Gastrocnemius medialis (tissue), 4 donors: ENCODE data around the gene GAB1. TPM values are rescaled to one million over a fixed set of nuclear protein-coding genes. Genes with fewer than 3 reads are reported as not detected.

Source experiments
- ATAC-seq, 2 donors: fragments of 150-250 bp; one replicate each; pipeline ENCODE4 v1.9.1; 2016
- DNase-seq, 2 donors: peaks; one replicate each; pipeline ENCODE4 v3.0.0-alpha.2; 2019
- H3K27ac ChIP-seq, 4 donors: fragments of 200-600 bp; sonication (generic); 1 replicate in 1 of 4; 2 replicates in 3 of 4; pipeline ENCODE4 v1.5.1; 2016 to 2018; ENCODE audit warnings: mild to moderate bottlenecking in 2 of 4, moderate library complexity in 1 of 4
- H3K27me3 ChIP-seq, 3 donors: fragments of 200-600 bp; sonication (generic) in 2 of 3; 1 replicate in 1 of 3; 2 replicates in 2 of 3; pipeline versions ENCODE4 v1.5.1 to v1.6.0; 2016 to 2019; ENCODE audit warnings: mild to moderate bottlenecking in 1 of 3, moderate library complexity in 1 of 3
- H3K36me3 ChIP-seq, 2 donors: fragments of 200-600 bp; sonication (generic) in 1 of 2; one replicate each; pipeline ENCODE4 v1.5.1; 2017 to 2018
- H3K4me1 ChIP-seq, 2 donors: fragments of 200-600 bp; sonication (generic) in 1 of 2; one replicate each; pipeline ENCODE4 v1.5.1; 2016 to 2017; ENCODE audit warnings: mild to moderate bottlenecking in 2 of 2
- H3K4me3 ChIP-seq, 4 donors: fragments of 200-600 bp; sonication (generic) in 3 of 4; 1 replicate in 1 of 4; 2 replicates in 3 of 4; pipeline ENCODE4 v1.5.1; 2016 to 2019; ENCODE audit warnings: mild to moderate bottlenecking in 2 of 4
- H3K9me3 ChIP-seq, 3 donors: fragments of 200-600 bp; sonication (generic) in 2 of 3; 1 replicate in 1 of 3; 2 replicates in 2 of 3; pipeline ENCODE4 v1.5.1; 2016 to 2019
- CTCF ChIP-seq, 5 experiments: fragments of 450-650 bp in 3 of 5; fragments of 200-600 bp in 2 of 5; sonication (generic) in 2 of 5; IDR thresholded peaks in 4 of 5; conservative IDR thresholded peaks in 1 of 5; 1 replicate in 4 of 5; 2 replicates in 1 of 5; pipeline ENCODE4 v1.5.1; 2016 to 2019; ENCODE audit warnings: antibody characterized with exemption in 5 of 5, mild to moderate bottlenecking in 3 of 5, moderate library complexity in 3 of 5
- POLR2A ChIP-seq, 2 donors: fragments of 450-650 bp; IDR thresholded peaks; one replicate each; pipeline ENCODE4 v1.6.1; 2017; ENCODE audit warnings: antibody characterized with exemption in 2 of 2, mild to moderate bottlenecking in 2 of 2, moderate library complexity in 2 of 2
- in situ Hi-C, 4 donors: fragments of 200-750 bp; cut with MboI; loops; one replicate each; pipeline versions ENCODE4 v1.15.0 to v1.8.0; 2017; ENCODE audit warnings: low sequenced_read_pairs in 4 of 4
- intact Hi-C: fragments of 100-400 bp; cut with DNase I; formaldehyde crosslinking; loops from one replicate; pipeline ENCODE4 v1.15.1; 2023; ENCODE audit warnings: low total_unique reads
- total RNA-seq, 4 donors: library from RNA; depleted of rRNA; stranded (reverse); fragments of >200 nt; gene quantifications; one replicate each; pipeline versions ENCODE4 v1.1.0 to v1.2.3, GENCODE V29; 2016

GAB1 gene
- total RNA-seq, 4 donors from 2014 or later, result 11.4 to 27.9 (median 26.6) TPM

- peak overlapping the region; percentile 24 to 68 (median 42) for H3K27ac ChIP-seq
- in situ Hi-C loops, result no loop called here
- H3K4me1 ChIP-seq, result peaks cover 90 to 91% of the 10 kb centered on the region in 2 donors
Measured at GRCh38 chr4:143358923-143359643, 22.4 kb downstream of the GAB1 start.

GRCh38 chr4:143359644-143360193 is 23.0 kb downstream of the GAB1 start:
- Histone ChIP-seq H3K9me3 (no peaks in the 10 kb centered on the region), H3K4me1 (peaks cover 85 to 89% of the 10 kb centered on the region in 2 donors), H3K4me3 (no peak overlapping the region), H3K27me3 (no peaks in the 10 kb centered on the region), H3K36me3 (no peaks in the 10 kb centered on the region), H3K27ac (peak overlapping the region; percentile 24 to 68 (median 42))
- in situ Hi-C loops, result no loop called here
- no peak for DNase-seq
- no peak for ATAC-seq
- intact Hi-C loops, result no loop called here
- TF ChIP-seq CTCF (IDR thresholded peaks at IDR 0.05 in 4 of 5, conservative IDR thresholded peaks at IDR 0.05 in 1 of 5), result no peak
- no peak for TF ChIP-seq POLR2A (IDR thresholded peaks at IDR 0.05)

More at GRCh38 chr4:143358923-143359643, 22.4 kb downstream of the GAB1 start:
- DNase-seq (no peak), ATAC-seq (peak; percentile 23 to 60)
- Histone ChIP-seq H3K27me3 (no peaks in the 10 kb centered on the region), H3K4me3 (no peak overlapping the region), H3K9me3 (no peaks in the 10 kb centered on the region), H3K36me3 (no peaks in the 10 kb centered on the region)
- intact Hi-C loops, result no loop called here
- no peak for TF ChIP-seq POLR2A (IDR thresholded peaks at IDR 0.05)
- no peak for TF ChIP-seq CTCF (IDR thresholded peaks at IDR 0.05 in 4 of 5, conservative IDR thresholded peaks at IDR 0.05 in 1 of 5)

GRCh38 chr4:143360838-143361625 is 24.4 kb downstream of the GAB1 start:
- no peaks in the 10 kb centered on the region for H3K36me3 ChIP-seq
- H3K4me3 ChIP-seq, result no peak overlapping the region
- H3K4me1 ChIP-seq, result peaks cover 72 to 76% of the 10 kb centered on the region in 2 donors
- H3K27me3 ChIP-seq, result no peaks in the 10 kb centered on the region
- intact Hi-C loops, result no loop called here
- no peak for TF ChIP-seq CTCF (IDR thresholded peaks at IDR 0.05 in 4 of 5, conservative IDR thresholded peaks at IDR 0.05 in 1 of 5)
- TF ChIP-seq POLR2A (IDR thresholded peaks at IDR 0.05), result no peak
- ATAC-seq, result no peak
- no peak for DNase-seq
- H3K27ac ChIP-seq, result peak overlapping the region in 2 of 4 donors; percentile 1 to 27
- no peaks in the 10 kb centered on the region for H3K9me3 ChIP-seq
- in situ Hi-C loops, result no loop called here

- intact Hi-C loops, result no loop called here
Measured at GRCh38 chr4:143362349-143363046, 25.8 kb downstream of the GAB1 start.

More at GRCh38 chr4:143362349-143363046, 25.8 kb downstream of the GAB1 start:
- in situ Hi-C loops, result no loop called here
- no peak overlapping the region for H3K27ac ChIP-seq
- ATAC-seq, result no peak
- H3K4me1 ChIP-seq, result peaks cover 59 to 62% of the 10 kb centered on the region in 2 donors
- no peaks in the 10 kb centered on the region for H3K36me3 ChIP-seq
- DNase-seq, result no peak
- no peak for TF ChIP-seq CTCF (IDR thresholded peaks at IDR 0.05 in 4 of 5, conservative IDR thresholded peaks at IDR 0.05 in 1 of 5)
- TF ChIP-seq POLR2A (IDR thresholded peaks at IDR 0.05), result no peak
- no peaks in the 10 kb centered on the region for H3K27me3 ChIP-seq
- H3K4me3 ChIP-seq, result no peak overlapping the region
- no peaks in the 10 kb centered on the region for H3K9me3 ChIP-seq
